PC-3 (cell line): ENCODE results near the gene PPP1R1C.

Experiments
- EZH2 ChIP-seq: fragments of 300-600 bp; sonication (generic); IDR thresholded peaks from one replicate; pipeline ENCODE4 v1.6.1; 2017; ENCODE audit warnings: antibody characterized with exemption, mild to moderate bottlenecking, low read length; ENCODE audit not compliant: unreplicated experiment
- TF ChIP-seq, protein P1 (sequence below): fragments of 300-600 bp; sonication (generic); conservative IDR thresholded peaks from 2 replicates; pipeline ENCODE4 v1.5.1; 2017; ENCODE audit warnings: antibody characterized with exemption, low read depth, mild to moderate bottlenecking, low read length

DNA sequence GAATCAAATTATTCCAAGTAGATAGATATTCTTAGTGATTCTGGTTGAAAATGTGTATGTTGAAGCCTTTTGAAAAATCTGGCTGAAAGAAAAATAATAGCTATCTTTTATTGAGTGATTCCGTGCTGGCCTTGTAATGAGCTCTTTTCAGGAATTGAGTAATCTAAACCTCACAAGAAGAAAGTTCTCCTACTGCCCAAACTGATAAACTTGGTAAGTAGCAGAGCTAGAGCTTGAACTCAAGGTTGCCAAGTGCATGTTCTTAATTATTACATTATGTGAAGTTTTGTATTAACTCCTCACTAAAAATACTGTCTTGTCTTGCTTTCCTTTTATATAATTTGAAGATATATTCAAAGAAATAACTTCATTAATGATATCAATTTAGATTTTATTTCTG is 1.6 kb upstream of the PPP1R1C start:
- TF ChIP-seq, protein P1, sequence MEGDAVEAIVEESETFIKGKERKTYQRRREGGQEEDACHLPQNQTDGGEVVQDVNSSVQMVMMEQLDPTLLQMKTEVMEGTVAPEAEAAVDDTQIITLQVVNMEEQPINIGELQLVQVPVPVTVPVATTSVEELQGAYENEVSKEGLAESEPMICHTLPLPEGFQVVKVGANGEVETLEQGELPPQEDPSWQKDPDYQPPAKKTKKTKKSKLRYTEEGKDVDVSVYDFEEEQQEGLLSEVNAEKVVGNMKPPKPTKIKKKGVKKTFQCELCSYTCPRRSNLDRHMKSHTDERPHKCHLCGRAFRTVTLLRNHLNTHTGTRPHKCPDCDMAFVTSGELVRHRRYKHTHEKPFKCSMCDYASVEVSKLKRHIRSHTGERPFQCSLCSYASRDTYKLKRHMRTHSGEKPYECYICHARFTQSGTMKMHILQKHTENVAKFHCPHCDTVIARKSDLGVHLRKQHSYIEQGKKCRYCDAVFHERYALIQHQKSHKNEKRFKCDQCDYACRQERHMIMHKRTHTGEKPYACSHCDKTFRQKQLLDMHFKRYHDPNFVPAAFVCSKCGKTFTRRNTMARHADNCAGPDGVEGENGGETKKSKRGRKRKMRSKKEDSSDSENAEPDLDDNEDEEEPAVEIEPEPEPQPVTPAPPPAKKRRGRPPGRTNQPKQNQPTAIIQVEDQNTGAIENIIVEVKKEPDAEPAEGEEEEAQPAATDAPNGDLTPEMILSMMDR: no peak
- no peak for TF ChIP-seq EZH2
